Measurements from ENCODE around the gene SMG5. TPM values are rescaled to one million over a fixed set of nuclear protein-coding genes. Genes with fewer than 3 reads are reported as not detected.

SMG5 gene
- total and polyA plus RNA-seq, 2 experiments from 2014 or later, result 54.9 to 65.9 TPM

DNA sequence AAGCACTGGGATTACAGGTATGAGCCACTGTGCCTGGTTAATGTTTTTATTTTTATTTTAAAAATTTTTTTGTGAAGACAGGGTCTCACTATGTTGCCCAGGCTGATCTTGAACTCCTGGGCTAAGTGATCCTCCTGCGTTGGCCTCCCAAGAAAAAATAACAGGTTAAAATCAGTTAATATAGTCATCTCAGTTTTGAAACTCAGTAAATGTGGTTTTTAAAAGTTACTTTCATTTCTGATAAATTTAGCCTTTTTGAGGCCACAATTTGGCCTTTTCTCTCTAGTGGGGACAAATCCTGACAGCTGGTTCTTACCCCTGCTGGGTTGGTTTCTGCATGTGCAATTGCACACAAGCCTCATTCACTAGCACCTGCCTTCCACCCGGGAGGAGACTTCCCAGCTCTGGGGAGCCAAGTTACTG lies 56.5 kb downstream of the SMG5 start:
- WGBS (ENCODE audit: low lambda C conversion rate, missing lambda C conversion rate), result 94% methylated on average over 2 of the region's 2 CpGs

DNA sequence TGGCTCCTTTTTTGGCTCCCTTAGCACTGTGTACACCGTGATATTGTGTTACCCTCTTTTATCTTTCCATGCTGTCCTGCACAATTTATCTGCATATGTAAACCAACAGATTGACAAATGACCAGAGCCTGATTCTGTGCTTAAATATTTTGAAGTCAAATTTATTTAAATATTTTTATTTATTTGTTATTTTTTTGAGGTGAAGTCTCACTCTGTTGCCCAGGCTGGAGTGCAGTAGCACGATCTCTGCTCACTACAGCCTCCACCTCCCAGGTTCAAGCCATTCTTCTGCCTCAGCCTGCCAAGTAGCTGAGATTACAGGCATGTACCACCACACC lies 57.0 kb downstream of the SMG5 start:
- WGBS (ENCODE audit: low lambda C conversion rate, missing lambda C conversion rate), result 22% methylated on average over 2 of the region's 2 CpGs
- no peak overlapping the region for H2AFZ ChIP-seq
- no peak for DNase-seq (ENCODE audit: low spot score)
- H3K36me3 ChIP-seq (replicated peaks; ENCODE audit: insufficient read depth, low read depth), result no peaks in the 10 kb centered on the region
- no peak overlapping the region for H3K4me3 ChIP-seq
- H3K9me2 ChIP-seq (replicated peaks; ENCODE audit: insufficient read depth), result no peaks in the 10 kb centered on the region
- no peaks in the 10 kb centered on the region for H4K20me1 ChIP-seq (ENCODE audit: insufficient read depth, poor library complexity, severe bottlenecking)
- no peak overlapping the region for H3K27ac ChIP-seq
- TF ChIP-seq EZH2 (IDR thresholded peaks at IDR 0.05; ENCODE audit: borderline replicate concordance) (no peak), EZH2phosphoT487 (IDR thresholded peaks at IDR 0.05; ENCODE audit: low read depth, severe bottlenecking, unreplicated experiment) (no peak)
- TF ChIP-seq, protein P1, sequence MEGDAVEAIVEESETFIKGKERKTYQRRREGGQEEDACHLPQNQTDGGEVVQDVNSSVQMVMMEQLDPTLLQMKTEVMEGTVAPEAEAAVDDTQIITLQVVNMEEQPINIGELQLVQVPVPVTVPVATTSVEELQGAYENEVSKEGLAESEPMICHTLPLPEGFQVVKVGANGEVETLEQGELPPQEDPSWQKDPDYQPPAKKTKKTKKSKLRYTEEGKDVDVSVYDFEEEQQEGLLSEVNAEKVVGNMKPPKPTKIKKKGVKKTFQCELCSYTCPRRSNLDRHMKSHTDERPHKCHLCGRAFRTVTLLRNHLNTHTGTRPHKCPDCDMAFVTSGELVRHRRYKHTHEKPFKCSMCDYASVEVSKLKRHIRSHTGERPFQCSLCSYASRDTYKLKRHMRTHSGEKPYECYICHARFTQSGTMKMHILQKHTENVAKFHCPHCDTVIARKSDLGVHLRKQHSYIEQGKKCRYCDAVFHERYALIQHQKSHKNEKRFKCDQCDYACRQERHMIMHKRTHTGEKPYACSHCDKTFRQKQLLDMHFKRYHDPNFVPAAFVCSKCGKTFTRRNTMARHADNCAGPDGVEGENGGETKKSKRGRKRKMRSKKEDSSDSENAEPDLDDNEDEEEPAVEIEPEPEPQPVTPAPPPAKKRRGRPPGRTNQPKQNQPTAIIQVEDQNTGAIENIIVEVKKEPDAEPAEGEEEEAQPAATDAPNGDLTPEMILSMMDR (IDR thresholded peaks at IDR 0.05; ENCODE audit: poor library complexity), result no peak
- no peaks in the 10 kb centered on the region for H3K27me3 ChIP-seq
- H3K4me2 ChIP-seq, result no peak overlapping the region
- no peaks in the 10 kb centered on the region for H3K4me1 ChIP-seq (ENCODE audit: insufficient read depth)
- peaks cover 3% of the 10 kb centered on the region for H3K79me2 ChIP-seq
- no peaks in the 10 kb centered on the region for H3K9me3 ChIP-seq (ENCODE audit: low read depth)

More for the DNA sequence above, 56.5 kb downstream of the SMG5 start:
- H3K4me1 ChIP-seq (ENCODE audit: insufficient read depth), result no peaks in the 10 kb centered on the region
- H3K9me3 ChIP-seq (ENCODE audit: low read depth), result no peaks in the 10 kb centered on the region
- no peaks in the 10 kb centered on the region for H4K20me1 ChIP-seq (ENCODE audit: insufficient read depth, poor library complexity, severe bottlenecking)
- H3K4me3 ChIP-seq, result no peak overlapping the region
- no peaks in the 10 kb centered on the region for H3K27me3 ChIP-seq
- no peaks in the 10 kb centered on the region for H3K36me3 ChIP-seq (replicated peaks; ENCODE audit: insufficient read depth, low read depth)
- peaks cover 3% of the 10 kb centered on the region for H3K79me2 ChIP-seq
- no peak overlapping the region for H2AFZ ChIP-seq
- no peaks in the 10 kb centered on the region for H3K9me2 ChIP-seq (replicated peaks; ENCODE audit: insufficient read depth)
- no peak overlapping the region for H3K4me2 ChIP-seq
- TF ChIP-seq EZH2phosphoT487 (IDR thresholded peaks at IDR 0.05; ENCODE audit: low read depth, severe bottlenecking, unreplicated experiment) (no peak), EZH2 (IDR thresholded peaks at IDR 0.05; ENCODE audit: borderline replicate concordance) (no peak)
- TF ChIP-seq, protein P1 (IDR thresholded peaks at IDR 0.05; ENCODE audit: poor library complexity), result no peak
- no peak overlapping the region for H3K27ac ChIP-seq
- no peak for DNase-seq (ENCODE audit: low spot score)

DNA sequence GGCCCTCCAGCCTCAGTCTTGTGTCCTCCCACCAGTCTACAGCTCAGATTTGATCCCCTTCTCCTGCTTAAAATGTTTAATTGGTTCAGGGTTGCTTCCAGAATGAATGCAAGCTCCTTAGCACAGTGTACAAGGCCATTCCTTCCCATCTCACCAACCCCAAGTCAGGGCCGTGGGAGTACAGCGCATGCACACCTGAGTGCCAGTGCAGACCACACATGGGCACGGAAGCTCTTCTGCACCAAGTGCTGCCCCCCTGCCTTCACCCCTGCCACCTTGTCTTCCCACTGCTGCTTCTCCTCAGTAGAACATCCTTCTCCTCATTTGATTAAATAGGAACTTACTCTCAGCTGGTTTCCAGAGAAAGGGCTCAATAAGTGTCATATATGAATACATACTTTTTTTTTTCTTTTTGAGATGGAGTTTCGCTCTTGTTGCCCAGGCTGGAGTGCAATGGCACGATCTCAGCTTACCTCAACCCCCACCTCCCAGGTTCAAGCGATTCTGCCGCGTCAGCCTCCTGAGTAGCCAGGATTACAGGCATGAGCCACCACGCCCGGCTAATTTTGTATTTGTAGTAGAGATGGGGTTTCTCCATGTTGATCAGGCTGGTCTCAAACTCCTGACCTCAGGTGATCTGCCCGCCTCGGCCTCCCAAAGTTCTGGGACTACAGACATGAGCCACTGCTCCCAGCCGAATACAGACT lies 60.5 kb downstream of the SMG5 start:
- H2AFZ ChIP-seq, result no peak overlapping the region
- H3K36me3 ChIP-seq (replicated peaks; ENCODE audit: insufficient read depth, low read depth), result no peaks in the 10 kb centered on the region
- H3K79me2 ChIP-seq, result peaks cover 35% of the 10 kb centered on the region
- H3K4me3 ChIP-seq, result no peak overlapping the region
- no peak for DNase-seq (ENCODE audit: low spot score)
- H3K9me2 ChIP-seq (replicated peaks; ENCODE audit: insufficient read depth), result no peaks in the 10 kb centered on the region
- H3K27me3 ChIP-seq, result no peaks in the 10 kb centered on the region
- TF ChIP-seq EZH2phosphoT487 (IDR thresholded peaks at IDR 0.05; ENCODE audit: low read depth, severe bottlenecking, unreplicated experiment) (no peak), EZH2 (IDR thresholded peaks at IDR 0.05; ENCODE audit: borderline replicate concordance) (no peak)
- TF ChIP-seq, protein P1 (IDR thresholded peaks at IDR 0.05; ENCODE audit: poor library complexity), result no peak
- H3K9me3 ChIP-seq (ENCODE audit: low read depth), result no peaks in the 10 kb centered on the region
- H3K27ac ChIP-seq, result no peak overlapping the region
- no peak overlapping the region for H3K4me2 ChIP-seq
- H4K20me1 ChIP-seq (ENCODE audit: insufficient read depth, poor library complexity, severe bottlenecking), result no peaks in the 10 kb centered on the region
- no peaks in the 10 kb centered on the region for H3K4me1 ChIP-seq (ENCODE audit: insufficient read depth)
- WGBS (ENCODE audit: low lambda C conversion rate, missing lambda C conversion rate), result 96% methylated on average over 13 of the region's 13 CpGs
